ENCODE measurements around the gene TMEM59L. TPM values are rescaled to one million over a fixed set of nuclear protein-coding genes. Genes with fewer than 3 reads are reported as not detected.
A peak's percentile ranks its signal among the peaks of the same experiment; 100 is the strongest.

Gene TMEM59L
- total and polyA plus RNA-seq, 8 donors, result 0.56 to 8.9 (median 1.2) TPM

DNA sequence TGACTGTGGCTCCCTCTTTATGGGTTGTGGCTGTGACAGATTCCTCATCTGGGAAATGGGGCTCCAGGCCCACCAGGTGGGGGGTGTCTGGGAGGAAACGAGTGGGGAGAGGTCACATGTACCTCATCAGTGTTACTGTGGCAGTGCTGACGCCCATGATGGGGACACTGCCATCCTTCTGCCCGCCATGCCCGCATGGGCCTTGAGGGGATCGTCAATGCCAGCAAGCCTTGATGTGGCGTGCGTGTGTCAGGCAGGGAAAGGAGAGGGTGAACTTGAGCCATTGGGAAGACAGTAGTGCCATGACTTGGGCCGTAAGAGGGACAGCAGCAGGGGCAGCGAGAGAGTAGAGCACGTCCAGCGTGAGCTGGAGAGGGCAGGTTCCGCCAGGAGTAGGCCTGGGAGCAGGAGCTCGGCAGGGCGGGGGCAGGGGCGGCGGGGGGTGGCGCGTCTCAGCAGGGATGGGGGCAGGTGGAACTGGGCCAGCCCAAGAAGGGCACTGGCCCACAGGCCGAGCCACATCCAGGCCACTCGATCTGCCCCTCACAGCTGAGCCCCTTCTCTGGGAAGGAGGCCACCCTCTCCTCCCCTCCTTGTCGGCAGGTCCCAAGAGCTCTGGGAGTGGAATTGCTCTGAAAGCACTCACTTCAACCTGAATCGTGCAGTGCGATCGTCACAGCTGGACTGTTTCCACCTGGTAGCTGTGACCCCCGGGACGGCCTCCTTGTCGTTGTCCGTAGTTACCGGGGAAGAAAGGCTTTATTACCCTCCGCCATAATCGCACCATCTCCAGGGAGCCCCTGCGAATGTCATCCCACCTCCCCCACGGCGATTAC is 34.1 kb downstream of the TMEM59L start:
- H3K27me3 ChIP-seq, result no peaks in the 10 kb centered on the region
- H3K27ac ChIP-seq, result no peak overlapping the region
- ATAC-seq (no peak), FAIRE-seq (no peak), DNase-seq (peak in 1 of 6 donors; percentile 42)
- intact Hi-C loops (cut with DNase I), result no loop called here
- WGBS, 2 donors, result 88 to 90% methylated on average over 34 of the region's 34 CpGs
- H3K4me1 ChIP-seq, result no peaks in the 10 kb centered on the region
- no peaks in the 10 kb centered on the region for H3K9me3 ChIP-seq
- no peak overlapping the region for H3K4me3 ChIP-seq
- TF ChIP-seq, protein P1, sequence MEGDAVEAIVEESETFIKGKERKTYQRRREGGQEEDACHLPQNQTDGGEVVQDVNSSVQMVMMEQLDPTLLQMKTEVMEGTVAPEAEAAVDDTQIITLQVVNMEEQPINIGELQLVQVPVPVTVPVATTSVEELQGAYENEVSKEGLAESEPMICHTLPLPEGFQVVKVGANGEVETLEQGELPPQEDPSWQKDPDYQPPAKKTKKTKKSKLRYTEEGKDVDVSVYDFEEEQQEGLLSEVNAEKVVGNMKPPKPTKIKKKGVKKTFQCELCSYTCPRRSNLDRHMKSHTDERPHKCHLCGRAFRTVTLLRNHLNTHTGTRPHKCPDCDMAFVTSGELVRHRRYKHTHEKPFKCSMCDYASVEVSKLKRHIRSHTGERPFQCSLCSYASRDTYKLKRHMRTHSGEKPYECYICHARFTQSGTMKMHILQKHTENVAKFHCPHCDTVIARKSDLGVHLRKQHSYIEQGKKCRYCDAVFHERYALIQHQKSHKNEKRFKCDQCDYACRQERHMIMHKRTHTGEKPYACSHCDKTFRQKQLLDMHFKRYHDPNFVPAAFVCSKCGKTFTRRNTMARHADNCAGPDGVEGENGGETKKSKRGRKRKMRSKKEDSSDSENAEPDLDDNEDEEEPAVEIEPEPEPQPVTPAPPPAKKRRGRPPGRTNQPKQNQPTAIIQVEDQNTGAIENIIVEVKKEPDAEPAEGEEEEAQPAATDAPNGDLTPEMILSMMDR (IDR thresholded peaks at IDR 0.05), result no peak
- no peaks in the 10 kb centered on the region for H3K36me3 ChIP-seq

DNA sequence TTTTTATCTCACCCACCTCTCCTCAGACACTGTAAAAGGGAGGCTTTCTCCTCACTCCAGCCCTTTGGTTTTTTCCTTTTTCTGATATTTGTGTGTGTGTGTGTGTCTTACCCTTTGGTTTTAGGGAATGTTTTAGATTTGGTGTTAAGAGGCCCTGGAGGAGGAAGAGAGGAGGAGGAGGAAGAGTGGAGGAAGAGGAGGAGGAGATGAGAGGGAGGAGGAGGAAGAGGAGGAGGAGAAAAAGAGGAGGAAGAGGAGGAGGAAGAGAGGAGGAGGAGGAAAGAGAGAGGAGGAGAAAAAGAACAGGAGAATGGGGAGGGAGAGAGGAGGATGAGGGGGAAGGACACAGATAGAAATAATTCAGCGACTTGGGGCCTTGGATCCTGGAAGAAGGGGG is 34.7 kb downstream of the TMEM59L start:
- intact Hi-C loops (cut with DNase I), result no loop called here
- Histone ChIP-seq H3K4me3 (no peak overlapping the region), H3K4me1 (no peaks in the 10 kb centered on the region), H3K9me3 (no peaks in the 10 kb centered on the region), H3K36me3 (no peaks in the 10 kb centered on the region), H3K27ac (no peak overlapping the region), H3K27me3 (no peaks in the 10 kb centered on the region)
- FAIRE-seq (no peak), ATAC-seq (no peak), DNase-seq (no peak)
- TF ChIP-seq, protein P1 (IDR thresholded peaks at IDR 0.05), result no peak
- WGBS, 2 donors, result 92 to 100% methylated on average over 1 of the region's 1 CpG

DNA sequence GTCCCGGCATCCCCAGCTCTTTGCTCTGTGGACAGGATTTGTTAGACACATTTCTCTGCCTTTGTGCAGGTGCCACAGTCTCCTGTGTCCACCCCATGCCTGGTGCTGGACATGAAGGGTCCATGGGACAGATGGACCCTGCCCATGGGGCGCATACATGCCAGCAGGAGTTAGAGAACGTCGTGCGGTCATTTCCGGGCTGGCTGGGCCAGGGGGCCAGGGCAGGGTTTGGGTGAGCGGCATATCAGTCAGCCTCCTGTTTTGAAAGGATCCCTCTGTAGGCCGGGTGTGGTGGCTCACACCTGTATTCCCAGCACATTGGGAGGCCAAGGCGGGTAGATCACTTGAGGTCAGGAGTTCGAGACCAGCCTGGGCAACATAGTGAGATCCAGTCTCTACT is 35.1 kb downstream of the TMEM59L start:
- intact Hi-C loops (cut with DNase I), result no loop called here
- Histone ChIP-seq H3K4me1 (no peaks in the 10 kb centered on the region), H3K4me3 (no peak overlapping the region), H3K27me3 (no peaks in the 10 kb centered on the region), H3K36me3 (no peaks in the 10 kb centered on the region), H3K9me3 (no peaks in the 10 kb centered on the region), H3K27ac (no peak overlapping the region)
- DNase-seq, result no peak
- FAIRE-seq, result no peak
- WGBS, 2 donors, result 95 to 97% methylated on average over 10 of the region's 10 CpGs
- TF ChIP-seq, protein P1 (IDR thresholded peaks at IDR 0.05), result no peak
- no peak for ATAC-seq

DNA sequence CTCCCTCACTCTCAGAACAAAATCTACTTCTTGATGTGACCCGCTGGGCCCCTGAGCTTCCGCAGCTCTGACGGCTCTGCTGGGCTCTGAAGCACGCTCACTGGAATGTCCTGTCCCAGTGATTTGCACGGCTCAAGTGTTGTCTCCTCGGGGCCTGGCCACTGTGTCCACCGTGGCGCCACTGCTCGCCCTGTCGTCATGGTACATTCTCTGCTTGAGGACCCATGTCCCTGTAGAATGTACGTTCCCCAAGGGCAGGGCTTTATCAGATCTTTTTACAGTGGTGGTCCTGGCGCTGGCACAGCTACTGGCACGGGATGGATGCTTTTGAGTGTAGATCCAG is 36.3 kb downstream of the TMEM59L start:
- TF ChIP-seq, protein P1 (IDR thresholded peaks at IDR 0.05), result no peak
- no peak for FAIRE-seq
- Histone ChIP-seq H3K36me3 (no peaks in the 10 kb centered on the region), H3K4me3 (no peak overlapping the region), H3K9me3 (no peaks in the 10 kb centered on the region), H3K4me1 (no peaks in the 10 kb centered on the region), H3K27me3 (no peaks in the 10 kb centered on the region), H3K27ac (no peak overlapping the region)
- ATAC-seq, result no peak
- intact Hi-C loops (cut with DNase I), result no loop called here
- DNase-seq, result peak in 1 of 6 donors; percentile 32
- 86 to 87% methylated on average over 13 of the region's 13 CpGs for WGBS, 2 donors

DNA sequence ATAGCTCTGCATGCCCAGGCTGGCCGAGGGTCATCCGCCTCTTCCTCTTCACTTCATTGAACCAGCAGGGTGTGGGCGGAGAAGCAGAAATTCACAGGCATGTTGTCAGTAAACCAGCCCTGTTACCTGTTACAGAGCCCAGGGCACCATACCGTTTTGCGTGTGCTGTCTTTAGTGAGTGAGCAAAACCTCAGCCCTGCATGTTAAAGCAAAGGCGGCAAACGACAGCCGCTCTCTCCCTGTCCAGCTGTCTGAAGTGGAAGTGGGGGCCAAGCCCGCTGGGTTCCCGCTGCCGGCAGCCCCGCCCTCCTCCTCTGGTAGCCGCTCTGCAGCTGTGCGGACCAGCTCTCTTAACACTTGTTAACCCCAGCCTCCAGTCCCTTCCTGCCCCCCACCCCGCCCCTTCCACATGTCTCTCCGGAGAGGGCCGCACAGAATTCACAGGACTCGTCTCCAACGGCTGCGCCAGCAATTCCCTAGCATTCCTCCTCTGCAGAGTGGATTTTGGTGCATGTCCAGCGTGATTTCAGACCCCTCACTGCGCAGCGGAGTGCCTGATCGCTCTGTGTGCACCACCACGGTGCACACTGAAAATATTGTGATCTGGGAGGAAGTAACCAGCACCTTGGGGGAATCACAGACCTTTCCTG is 36.8 kb downstream of the TMEM59L start:
- intact Hi-C loops (cut with DNase I), result no loop called here
- WGBS, 2 donors, result 77 to 78% methylated on average over 25 of the region's 25 CpGs
- no peak overlapping the region for H3K27ac ChIP-seq
- peak in 3 of 4 donors; percentile 25 to 43 (median 40) for ATAC-seq
- DNase-seq, result no peak
- no peak for FAIRE-seq
- H3K9me3 ChIP-seq, result no peaks in the 10 kb centered on the region
- TF ChIP-seq, protein P1 (IDR thresholded peaks at IDR 0.05), result no peak
- no peak overlapping the region for H3K4me3 ChIP-seq
- H3K36me3 ChIP-seq, result no peaks in the 10 kb centered on the region
- no peaks in the 10 kb centered on the region for H3K4me1 ChIP-seq
- H3K27me3 ChIP-seq, result no peaks in the 10 kb centered on the region

Measured in pancreas (tissue), 10 donors.